HTERT RPE-1 (cell line): ENCODE measurements around the gene TES.

Experiments
- in situ Hi-C: fragments of 300-500 bp; cut with MboI; formaldehyde crosslinking; loops from 4 replicates; pipeline ENCODE4 v1.14.3; 2020; ENCODE audit warnings: low sequenced_read_pairs

The TES gene

DNA sequence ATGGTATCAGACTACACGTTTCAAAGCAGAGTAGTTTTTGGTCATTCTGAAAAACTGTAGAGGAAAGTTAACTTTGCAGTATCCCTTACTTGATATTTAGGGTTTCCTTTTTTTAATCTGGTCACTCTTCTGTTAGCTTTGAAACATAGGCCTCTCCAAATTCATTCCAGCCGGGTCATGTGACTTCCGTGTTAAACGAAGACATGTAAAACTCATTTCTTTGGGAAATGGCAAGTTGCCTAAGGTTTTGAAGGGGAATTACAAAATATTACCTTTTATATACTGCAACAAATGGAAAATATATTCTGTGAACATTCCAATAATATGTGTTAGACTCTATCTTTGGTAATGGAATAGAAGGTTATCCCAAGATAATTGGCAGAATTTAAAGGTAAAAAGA, 9.5 kb downstream of the TES start:
- in situ Hi-C loops: no loop called here

GRCh38 chr7:116222501-116222900, 12.2 kb downstream of the TES start:
- in situ Hi-C loops: no loop called here

GRCh38 chr7:116223588-116223987, 13.2 kb downstream of the TES start:
- in situ Hi-C loops: no loop called here

GRCh38 chr7:116224492-116225098, 14.3 kb downstream of the TES start:
- in situ Hi-C loops: no loop called here

- in situ Hi-C loops: no loop called here
Observed at GRCh38 chr7:116225860-116226259, 15.5 kb downstream of the TES start.

DNA sequence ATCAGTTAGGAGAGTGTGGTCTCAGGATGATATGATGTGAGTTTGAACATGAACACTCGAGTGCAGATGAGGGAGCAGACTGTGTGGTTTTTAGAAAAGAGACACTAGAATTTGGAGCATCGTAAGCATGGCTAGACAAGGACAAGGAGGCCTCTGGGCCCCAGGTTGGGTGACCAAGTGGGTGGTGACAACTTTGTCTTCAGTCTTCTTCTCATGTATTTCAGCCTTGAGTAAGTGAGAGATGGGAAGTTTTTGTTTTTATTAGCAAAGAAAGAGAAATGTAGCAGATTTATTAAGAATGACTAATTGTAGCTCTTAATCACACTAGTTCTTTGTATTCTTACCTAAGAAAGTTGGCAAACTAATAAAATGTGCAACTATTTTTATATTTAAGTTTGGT, 16.3 kb downstream of the TES start:
- in situ Hi-C loops: no loop called here

GRCh38 chr7:116227678-116228239, 17.4 kb downstream of the TES start:
- in situ Hi-C loops: no loop called here

GRCh38 chr7:116228241-116228640, 17.9 kb downstream of the TES start:
- in situ Hi-C loops: no loop called here

DNA sequence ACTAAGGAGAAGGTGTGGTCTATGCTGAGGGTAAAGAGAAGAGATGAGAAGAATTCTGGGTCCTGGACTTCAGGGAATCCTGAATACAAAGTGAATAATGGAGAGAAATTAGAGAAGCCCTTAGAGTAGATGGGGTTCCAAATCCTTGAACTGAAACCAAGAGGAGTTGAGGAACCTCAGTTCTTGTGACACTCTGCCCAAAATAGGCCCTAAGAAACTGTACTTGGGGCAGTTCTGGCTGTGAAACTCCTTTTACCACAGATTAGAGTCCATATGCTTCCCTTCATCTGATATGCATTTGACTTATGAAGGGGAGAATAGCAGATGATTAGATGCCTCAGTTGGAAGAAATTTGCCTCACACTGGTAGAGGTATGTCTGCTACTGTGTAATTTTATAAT, 19.0 kb downstream of the TES start:
- in situ Hi-C loops: no loop called here

- in situ Hi-C loops: no loop called here
Observed at GRCh38 chr7:116230191-116231005, 20.1 kb downstream of the TES start.

GRCh38 chr7:116231543-116231942, 21.2 kb downstream of the TES start:
- in situ Hi-C loops: no loop called here

GRCh38 chr7:116231949-116232348, 21.6 kb downstream of the TES start:
- in situ Hi-C loops: no loop called here

DNA sequence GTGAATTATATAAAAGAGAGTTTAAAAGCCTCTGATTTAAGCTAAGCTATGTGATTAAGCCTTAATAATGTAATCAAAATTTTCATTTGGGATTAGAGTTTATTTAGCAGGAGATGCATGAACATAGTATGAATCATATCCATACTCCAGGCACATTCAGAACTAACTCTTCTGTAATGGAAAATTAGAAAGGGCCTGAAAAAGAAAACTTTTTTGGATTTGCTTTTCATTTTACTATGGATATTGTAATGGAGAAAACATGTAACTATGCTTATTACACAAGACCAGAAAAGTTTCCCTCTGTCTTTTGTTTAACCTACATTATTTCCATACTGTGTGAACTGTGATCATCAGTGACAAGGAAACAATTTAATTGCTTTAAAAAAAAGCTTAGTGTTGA, 22.0 kb downstream of the TES start:
- in situ Hi-C loops: no loop called here

DNA sequence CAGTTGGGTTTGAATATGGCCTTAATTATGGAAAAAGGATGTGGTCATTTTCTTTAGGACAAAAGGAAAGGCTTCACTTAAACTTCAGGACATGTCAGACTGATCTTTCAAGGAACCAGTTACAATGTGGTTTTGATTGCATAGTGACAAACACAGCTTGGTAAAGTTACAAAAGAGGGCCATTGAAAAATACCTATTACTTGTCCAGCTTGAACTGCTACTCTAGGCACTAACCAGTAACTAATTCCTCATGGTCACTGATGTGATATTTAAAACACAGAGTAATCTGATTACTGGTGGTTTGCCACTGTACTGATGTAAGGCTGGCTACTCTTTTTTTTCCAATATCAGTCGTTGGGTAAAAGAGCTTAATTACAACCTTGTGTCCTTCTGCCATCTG, 22.6 kb downstream of the TES start:
- in situ Hi-C loops: no loop called here

DNA sequence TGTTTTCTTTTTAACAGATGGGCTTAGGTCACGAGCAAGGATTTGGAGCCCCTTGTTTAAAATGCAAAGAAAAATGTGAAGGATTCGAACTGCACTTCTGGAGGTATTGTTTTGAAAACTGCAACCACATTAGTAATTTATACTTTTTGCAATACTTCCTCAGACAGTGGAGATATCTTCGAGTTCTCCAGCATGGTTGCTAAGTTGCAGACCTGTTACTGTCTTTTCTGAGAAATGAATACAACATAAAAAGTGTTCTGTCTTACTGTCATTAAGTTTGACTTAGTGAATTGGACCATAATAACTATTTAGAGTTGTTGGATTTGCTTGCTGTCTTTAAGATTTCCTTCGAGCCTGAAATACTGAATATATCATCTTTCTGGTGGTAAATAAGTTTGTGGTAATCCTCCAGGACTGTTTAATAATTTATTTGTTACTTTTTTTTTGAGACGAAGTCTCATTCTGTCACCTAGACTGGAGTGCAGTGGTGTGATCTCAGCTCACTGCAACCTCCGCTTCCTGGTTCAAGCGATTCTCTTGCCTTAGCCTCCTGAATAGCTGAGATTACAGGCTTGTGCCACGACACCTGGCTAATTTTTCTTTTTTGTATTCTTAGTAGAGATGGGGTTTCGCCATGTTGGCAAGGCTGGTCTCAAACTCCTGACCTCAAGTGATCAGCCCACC, 24.3 kb downstream of the TES start:
- in situ Hi-C loops: no loop called here

- in situ Hi-C loops: no loop called here
Observed at GRCh38 chr7:116235380-116235779, 25.0 kb downstream of the TES start.

GRCh38 chr7:116236020-116236630, 25.8 kb downstream of the TES start:
- in situ Hi-C loops: no loop called here

DNA sequence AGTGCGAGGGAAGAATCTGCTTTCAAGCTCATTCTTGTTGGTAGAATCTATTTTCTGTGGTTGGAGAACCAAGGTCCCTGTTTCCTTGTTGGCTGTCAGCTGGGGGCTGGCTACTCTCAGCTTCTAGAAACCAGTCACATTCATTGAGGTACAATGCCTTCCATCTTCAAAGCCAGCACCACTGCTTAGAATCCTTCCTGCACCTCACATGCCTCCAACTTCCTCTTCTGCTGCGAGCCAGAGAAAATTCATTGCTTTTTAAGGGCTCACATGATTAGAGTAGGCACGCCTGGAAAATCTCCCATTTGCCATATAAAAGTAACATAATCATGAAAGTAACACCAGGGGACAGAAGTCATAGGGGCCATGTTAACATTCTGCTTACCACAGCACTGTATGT, 28.7 kb downstream of the TES start:
- in situ Hi-C loops: no loop called here

GRCh38 chr7:116239434-116239833, 29.1 kb downstream of the TES start:
- in situ Hi-C loops: no loop called here

- in situ Hi-C loops: no loop called here
Observed at GRCh38 chr7:116240024-116240668, 29.8 kb downstream of the TES start.

GRCh38 chr7:116241291-116241690, 31.0 kb downstream of the TES start:
- in situ Hi-C loops: no loop called here
